ENCODE measurements around the gene PTPRS. TPM values are rescaled to one million over a fixed set of nuclear protein-coding genes. Genes with fewer than 3 reads are reported as not detected.
A peak's percentile ranks its signal among the peaks of the same experiment; 100 is the strongest.
"Not testable (repeated sequence)": the region's sequence is repeated elsewhere in the genome, so short reads cannot be mapped to it uniquely, and the experiment has no call there.

Gene PTPRS
- total RNA-seq (2014; rRNA removed; shearing (Covaris generic)): 66.3 and 75.1 TPM in 2 replicates

GRCh38 chr19:5340637-5341447, at the start of gene PTPRS:
Gene PTPRS (minus strand): TSS chr19:5340812. CDS start chr19:5286140, 54,672 bp downstream.
- peak; percentile 63 for DNase-seq (ENCODE audit: low spot score)

GRCh38 chr19:5389353-5389752, 48.7 kb upstream of the PTPRS start:
- DNase-seq (ENCODE audit: low spot score): no peak

GRCh38 chr19:5387472-5387871, 46.9 kb upstream of the PTPRS start:
- no peak for DNase-seq (ENCODE audit: low spot score)

GRCh38 chr19:5386841-5387240, 46.2 kb upstream of the PTPRS start:
- DNase-seq (ENCODE audit: low spot score): no peak

- not testable (repeated sequence) for DNase-seq (ENCODE audit: low spot score)
Observed at GRCh38 chr19:5381197-5381596, 40.6 kb upstream of the PTPRS start.

- no peak for DNase-seq (ENCODE audit: low spot score)
Observed at GRCh38 chr19:5380215-5380919, 39.8 kb upstream of the PTPRS start.

- DNase-seq (ENCODE audit: low spot score): no peak
Observed at GRCh38 chr19:5376928-5377327, 36.3 kb upstream of the PTPRS start.

GRCh38 chr19:5372572-5373200, 32.1 kb upstream of the PTPRS start:
- DNase-seq (ENCODE audit: low spot score): no peak

- no peak for DNase-seq (ENCODE audit: low spot score)
Observed at GRCh38 chr19:5369962-5370367, 29.4 kb upstream of the PTPRS start.

- DNase-seq (ENCODE audit: low spot score): no peak
Observed at GRCh38 chr19:5369304-5369703, 28.7 kb upstream of the PTPRS start.

- no peak for DNase-seq (ENCODE audit: low spot score)
Observed at GRCh38 chr19:5367530-5368133, 27.0 kb upstream of the PTPRS start.

- DNase-seq (ENCODE audit: low spot score): no peak
Observed at GRCh38 chr19:5365905-5366304, 25.3 kb upstream of the PTPRS start.

GRCh38 chr19:5364674-5365073, 24.1 kb upstream of the PTPRS start:
- DNase-seq (ENCODE audit: low spot score): no peak

GRCh38 chr19:5361839-5362238, 21.2 kb upstream of the PTPRS start:
- DNase-seq (ENCODE audit: low spot score): not testable (repeated sequence)

- DNase-seq (ENCODE audit: low spot score): no peak
Observed at GRCh38 chr19:5361407-5361806, 20.8 kb upstream of the PTPRS start.

GRCh38 chr19:5360003-5360780, 19.6 kb upstream of the PTPRS start:
- DNase-seq (ENCODE audit: low spot score): peak; percentile 60

- DNase-seq (ENCODE audit: low spot score): no peak
Observed at GRCh38 chr19:5358173-5358800, 17.7 kb upstream of the PTPRS start.

- no peak for DNase-seq (ENCODE audit: low spot score)
Observed at GRCh38 chr19:5357584-5357983, 17.0 kb upstream of the PTPRS start.

GRCh38 chr19:5356918-5357317, 16.3 kb upstream of the PTPRS start:
- DNase-seq (ENCODE audit: low spot score): no peak

GRCh38 chr19:5356428-5356827, 15.8 kb upstream of the PTPRS start:
- DNase-seq (ENCODE audit: low spot score): no peak

- no peak for DNase-seq (ENCODE audit: low spot score)
Observed at GRCh38 chr19:5355693-5356092, 15.1 kb upstream of the PTPRS start.

All from A172 (cell line).